Measurements from ENCODE around the gene RNF225.
A peak's percentile ranks its signal among the peaks of the same experiment; 100 is the strongest.
"Not testable (repeated sequence)": the region's sequence is repeated elsewhere in the genome, so short reads cannot be mapped to it uniquely, and the experiment has no call there.

Gene RNF225

DNA sequence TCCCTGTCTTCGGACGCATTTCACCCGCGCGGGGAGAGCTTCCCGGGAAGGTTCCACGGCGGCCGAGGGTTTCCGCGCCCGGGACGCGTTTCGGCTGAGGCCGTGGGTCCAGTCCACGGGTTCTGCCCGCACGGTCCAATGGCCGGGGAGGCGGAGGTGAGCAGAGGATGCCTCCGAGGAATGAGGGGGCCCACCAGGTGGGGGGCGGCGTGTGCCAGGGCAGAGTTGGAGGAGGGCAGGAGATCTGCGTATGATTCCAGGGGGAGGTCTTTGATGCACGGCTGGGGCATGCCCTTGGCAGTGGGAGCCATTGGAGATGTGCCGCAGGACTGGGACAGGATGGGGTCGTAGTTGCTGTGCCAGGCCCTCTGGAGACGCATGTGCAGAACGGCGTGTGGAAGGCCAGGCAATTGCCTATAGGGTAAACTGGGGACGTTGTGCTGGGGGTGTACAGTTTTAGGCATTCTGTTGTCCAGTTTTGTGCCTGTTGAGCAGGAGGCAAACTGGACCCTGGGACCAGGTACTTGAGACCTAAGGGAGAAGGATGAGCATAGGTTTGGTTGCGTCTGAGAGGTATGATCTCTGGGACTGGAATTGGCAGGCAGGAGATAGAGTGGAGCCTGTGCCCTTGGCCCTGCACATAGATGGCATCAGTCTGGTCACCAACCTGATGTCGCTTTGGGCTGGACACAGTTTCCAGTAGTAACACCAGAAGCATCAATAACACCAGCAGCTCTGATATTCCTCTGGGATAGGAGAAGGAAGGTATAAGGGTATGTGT is 13.7 kb downstream of the RNF225 start:
- no peak for DNase-seq

DNA sequence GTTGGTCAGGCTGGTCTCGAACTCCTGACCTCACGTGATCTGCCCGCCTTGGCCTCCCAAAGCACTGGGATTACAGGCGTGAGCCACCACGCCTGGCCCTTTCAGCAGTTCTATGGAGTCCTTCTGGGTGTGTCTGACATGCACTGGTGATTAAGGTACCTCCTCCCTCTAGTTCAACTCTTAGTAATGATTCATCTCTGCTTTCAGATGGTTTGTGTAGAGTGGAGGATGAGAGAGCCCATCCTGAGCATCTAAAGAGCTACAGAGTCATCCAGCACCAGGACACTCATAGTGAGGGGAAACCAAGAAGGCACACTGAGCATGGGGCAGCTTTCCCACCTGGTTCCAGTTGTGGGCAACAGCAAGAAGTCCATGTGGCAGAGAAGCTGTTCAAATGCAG is 21.1 kb downstream of the RNF225 start:
- no peak for DNase-seq

DNA sequence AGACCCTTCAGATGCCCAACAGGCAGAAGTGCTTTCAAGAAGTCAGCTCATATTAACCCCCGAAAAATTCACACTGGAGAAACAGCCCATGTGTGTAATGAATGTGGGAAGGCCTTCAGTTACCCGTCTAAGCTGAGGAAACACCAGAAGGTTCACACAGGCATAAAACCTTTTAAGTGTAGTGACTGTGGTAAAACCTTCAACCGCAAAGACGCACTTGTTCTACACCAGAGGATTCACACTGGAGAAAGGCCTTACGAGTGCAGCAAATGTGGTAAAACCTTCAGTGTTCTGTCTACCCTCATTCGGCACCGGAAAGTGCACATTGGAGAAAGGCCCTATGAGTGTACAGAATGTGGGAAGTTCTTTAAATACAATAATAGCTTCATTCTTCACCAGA is 21.6 kb downstream of the RNF225 start:
- DNase-seq = no peak

DNA sequence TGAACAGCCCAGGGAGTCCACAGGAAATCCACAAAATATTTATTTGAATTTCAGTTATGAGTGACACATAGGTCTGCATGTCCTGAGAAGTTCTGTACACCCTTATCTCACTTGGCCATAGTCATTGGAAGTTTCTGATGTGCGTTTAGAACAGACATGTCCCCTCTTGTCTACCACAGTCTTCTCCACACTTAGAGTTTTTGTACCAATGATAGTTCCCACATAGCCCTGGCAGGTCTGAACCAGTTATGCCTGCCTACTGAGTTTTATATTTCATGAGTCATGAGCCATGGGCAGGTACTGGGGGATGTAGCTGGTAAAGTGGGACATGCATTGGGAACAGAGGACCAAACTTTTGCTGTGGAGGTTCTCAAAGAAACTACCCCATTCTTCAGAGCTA is 33.2 kb downstream of the RNF225 start:
- no peak for DNase-seq

DNA sequence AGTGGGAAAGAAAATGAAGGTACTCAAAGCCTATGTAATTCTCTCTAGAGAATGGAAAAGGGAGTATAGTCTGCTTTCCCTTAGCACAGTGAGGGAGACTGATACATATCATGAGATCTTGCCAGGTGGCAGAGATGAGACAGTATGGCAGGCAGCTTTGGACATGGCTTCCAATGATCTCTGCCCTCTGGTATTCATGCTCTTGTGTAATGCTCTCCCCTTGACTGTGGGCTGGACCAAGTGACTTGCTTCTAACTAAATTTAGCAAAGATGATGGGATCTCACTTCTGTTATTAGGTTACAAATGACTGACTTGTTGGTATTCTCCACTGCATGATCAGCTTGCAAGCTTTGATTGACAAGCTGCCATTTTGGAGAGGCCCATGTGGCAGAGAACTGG is 34.3 kb downstream of the RNF225 start:
- DNase-seq = no peak

DNA sequence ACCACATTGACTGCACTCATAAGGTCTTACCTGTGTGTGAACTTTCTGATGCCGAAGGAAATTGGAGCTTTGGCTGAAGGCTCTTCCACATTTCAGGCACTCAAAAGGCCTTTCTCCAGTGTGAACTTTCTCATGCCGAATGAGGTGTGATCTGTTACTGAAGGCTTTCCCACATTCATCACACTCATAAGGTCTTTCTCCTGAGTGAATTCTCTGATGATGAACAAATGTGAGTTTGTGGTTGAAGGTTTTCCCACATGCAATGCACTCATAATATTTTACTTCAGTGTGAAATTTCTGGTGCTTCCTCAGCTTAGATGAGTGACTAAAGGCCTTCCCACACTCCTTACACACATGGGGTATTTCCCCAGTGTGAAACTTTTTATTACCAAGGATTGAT is 38.8 kb downstream of the RNF225 start:
- DNase-seq = no peak

DNA sequence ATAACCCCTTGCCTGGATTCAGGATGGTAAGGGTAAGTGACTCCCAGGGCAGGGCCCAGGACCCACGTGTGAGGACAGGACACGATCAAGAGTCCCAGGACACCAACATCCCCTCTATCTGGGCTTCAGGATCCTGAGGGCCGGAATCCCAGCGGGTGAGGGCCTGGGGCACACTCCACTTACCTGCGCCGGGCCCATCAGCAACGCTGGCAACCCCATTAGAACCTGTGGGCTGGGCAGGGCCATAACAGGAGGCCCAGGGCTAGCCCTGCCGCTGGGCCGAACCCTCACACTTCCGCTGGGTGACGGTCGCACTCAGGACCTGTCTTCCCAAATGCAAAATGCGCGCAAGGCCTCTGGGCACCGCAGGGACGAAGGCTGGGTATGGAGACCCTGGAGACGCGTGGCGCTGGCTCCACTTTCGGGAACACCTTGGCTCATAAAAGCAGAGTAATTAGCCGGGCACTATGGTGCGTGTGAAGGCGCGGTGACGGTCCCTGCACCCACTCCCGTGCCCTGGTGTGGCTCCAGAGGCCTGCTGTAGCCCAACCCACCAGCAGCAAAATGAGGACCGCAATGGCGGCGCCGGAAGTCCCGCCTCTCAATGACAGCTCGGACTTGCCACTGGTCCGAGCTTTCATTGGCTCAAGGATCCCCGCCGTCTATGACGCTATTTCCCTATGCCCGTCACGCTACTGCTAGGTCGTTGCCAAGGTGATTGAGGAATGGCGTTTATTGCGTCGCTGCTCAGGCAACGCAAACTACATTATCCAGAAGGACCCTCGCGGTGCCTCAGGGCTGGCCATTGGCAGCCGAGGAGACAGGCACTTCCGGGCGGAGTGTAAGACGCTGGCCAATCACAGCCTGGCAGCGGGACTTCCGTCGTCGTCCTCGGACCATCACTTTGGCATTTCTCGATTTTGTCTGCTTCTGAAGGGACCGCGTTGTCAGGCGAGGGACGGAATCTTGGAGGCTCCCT is 44.4 kb downstream of the RNF225 start, which contains the start of gene ZNF132:
Gene ZNF132 (minus strand): TSS at position 578 of the 979 bp plus-strand sequence. CDS start 332 bp downstream, at position 246.
- peak; percentile 88 for DNase-seq

DNA sequence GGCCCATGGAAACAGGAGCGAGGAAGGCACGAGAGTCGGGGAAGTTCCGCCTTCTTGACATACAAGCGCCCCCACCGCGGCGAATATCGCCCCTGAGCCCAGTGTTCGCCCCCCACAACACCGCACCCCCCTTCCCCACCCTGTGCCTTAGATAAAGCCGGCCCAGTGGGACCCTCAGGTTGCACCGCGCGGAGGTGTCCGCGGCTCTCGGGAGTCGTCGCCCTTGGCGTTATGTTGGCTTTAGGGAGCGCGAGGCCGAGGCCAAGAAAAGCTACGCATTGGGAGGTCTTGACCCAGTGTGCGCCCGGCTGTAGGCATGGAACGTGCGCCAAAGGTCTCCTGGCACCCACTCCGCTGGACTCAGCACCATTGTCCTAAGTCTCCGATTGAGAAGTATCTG is 45.1 kb downstream of the RNF225 start:
- no peak for DNase-seq

DNA sequence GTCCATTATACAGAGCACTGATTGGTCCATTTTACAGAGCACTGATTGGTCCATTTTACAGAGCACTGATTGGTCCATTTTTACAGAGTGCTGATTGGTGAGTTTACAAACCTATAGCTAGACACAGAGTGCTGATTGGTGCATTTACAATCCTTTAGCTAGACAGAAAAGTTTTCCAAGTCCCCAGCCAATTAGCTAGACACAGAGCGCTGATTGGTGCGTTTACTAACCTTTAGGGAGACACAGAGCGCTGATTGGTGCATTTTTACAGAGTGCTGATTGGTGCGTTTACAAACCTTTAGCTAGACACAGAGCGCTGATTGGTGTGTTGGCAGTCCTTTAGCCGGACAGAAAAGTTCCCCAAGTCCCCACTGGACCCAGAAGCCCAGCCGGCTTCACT is 47.5 kb downstream of the RNF225 start:
- not testable (repeated sequence) for DNase-seq
